Hematopoietic multipotent progenitor cell treated with erythropoietin and hydrocortisone succinate and interleukin-3 and kit ligand, for 15 days (in vitro differentiated cells): ENCODE measurements around the gene FAM171A2.
"Not testable (repeated sequence)": the region's sequence is repeated elsewhere in the genome, so short reads cannot be mapped to it uniquely, and the experiment has no call there.

Experiments used
- DNase-seq: peaks from one replicate; pipeline ENCODE4 v3.0.0-alpha.2; 2015; ENCODE audit warnings: low spot score

Gene FAM171A2

DNA sequence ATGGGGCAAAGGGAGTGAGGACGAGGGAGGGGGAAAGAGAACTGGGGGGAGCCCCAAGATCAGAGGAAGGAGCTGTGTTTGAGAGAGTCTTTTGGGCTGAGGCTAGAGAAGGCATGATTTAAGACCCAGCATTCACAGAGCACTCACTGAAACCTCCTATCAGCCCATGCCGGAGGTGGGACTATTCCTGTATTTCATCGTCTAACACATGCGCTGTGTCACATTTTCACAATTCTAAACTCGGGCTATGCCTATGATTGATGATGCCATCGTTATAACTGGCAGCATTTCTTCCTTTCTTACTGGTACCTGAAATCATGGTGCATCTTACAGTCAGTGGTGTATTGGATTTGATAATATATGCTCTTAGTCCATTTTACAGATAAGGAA lies 3.5 kb downstream of the FAM171A2 start:
- DNase-seq, result no peak

DNA sequence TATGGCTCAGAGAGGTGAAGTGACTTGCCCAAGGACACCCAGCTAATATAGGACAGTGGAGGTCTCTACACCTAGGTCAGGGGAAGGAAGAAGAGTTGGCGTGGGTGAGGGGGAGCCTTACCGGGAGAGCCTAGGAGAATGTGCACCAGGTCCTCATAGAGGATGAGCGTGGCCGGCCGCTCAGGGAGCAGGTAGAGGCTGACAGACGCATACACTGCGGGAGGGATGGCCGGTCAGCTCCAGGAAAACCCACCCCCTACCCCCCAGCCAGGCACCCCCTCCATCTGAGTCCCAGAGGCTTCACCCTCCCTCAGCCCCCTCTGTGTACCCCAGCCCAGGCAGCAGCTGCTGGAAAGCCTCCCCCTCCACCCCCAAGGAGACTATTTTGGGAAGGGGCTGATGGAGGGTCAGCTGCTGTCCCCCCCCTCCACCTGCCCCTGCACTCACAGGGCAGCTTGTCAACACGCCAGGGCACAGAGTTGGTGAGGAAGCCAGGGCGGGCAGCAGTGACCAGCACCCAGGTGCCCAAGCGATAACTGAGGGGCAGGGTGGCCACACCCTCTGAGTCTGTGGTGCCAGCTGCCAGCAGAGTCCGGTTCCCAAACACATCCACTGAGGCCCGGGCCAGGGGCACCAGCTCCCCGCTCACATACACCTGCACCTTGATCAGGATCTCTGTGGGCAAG lies 4.1 kb downstream of the FAM171A2 start:
- DNase-seq, result no peak

DNA sequence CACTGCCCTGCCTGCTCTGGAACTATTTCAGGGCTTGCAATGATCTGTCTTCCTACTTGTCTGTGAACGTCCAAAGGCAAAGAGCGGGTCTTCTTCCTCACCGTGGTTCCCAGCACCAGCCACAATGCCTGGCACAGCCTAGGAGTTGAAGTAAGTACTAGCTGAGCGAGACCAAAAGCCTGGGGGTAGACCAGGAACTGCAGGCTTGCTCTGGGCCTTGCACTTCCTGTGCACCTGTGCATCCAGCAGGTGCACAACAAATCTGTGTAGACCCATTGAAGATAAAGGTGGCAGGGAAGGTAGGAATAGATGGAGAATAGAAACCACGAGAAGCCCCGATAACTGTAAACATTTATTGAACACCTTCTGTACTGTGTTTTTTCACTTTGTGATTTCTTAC lies 4.6 kb downstream of the FAM171A2 start:
- no peak for DNase-seq

DNA sequence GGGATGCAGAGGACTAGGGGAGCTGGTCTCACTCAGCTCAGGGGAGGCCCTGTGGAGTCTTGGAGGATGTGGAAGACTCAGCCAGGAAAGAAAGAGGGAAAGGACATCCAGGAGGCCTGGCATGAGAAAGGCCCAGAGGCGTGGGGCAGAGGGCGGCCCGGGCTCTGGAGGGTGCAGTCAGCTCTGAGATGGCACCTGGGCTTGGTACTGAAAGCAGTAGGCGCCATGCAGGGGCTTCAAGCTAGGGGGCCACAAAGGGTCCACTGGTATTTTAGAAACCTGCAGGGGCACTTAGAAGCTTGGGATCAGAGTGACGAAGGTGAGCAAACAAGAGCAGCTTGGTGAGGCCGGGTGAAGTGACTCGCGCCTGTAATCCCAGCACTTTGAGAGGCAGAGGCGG lies 5.6 kb downstream of the FAM171A2 start:
- DNase-seq, result no peak

DNA sequence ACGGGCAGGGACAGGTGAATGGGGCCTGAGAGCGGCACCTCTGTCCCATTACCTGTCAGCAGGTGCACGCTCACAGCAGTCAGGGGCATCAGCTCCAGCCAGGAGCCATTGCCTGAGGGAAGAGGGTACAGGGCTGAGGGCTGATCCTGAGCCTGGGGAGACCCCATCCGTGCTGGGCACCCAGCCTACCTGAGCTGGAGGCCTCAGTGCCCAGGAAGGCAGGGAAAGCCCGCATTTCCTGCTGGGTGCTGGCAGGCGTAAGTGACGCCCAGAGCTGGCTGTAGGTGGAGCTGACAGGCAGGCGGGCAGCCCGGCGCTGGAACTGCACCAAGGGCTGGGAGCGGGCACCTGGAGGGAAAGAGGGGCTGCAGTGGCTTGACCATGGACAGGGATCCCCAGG lies 7.4 kb downstream of the FAM171A2 start:
- DNase-seq, result no peak

DNA sequence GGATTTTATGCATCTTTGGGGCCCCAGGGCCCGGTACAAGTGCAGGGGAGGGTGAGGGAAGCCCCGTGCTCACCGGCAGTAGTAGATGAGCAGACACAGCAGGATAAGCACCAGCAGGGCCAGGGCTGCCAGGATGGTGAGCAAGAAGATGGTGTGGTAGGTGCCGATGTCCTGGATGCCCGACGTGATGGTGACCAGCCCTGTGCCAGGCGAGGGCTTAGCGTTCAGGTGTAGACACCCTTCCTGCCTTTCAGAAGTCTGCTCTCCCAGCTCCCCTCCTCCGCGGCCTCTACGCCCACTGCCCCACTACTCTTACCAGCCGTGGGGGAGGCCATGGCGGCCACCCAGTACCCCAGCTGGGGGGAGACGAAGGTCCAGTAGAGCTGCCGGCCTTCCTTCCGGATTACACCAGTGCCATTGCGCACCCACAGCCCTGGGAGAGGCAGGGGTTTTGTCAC lies 8.0 kb downstream of the FAM171A2 start:
- DNase-seq, result no peak

DNA sequence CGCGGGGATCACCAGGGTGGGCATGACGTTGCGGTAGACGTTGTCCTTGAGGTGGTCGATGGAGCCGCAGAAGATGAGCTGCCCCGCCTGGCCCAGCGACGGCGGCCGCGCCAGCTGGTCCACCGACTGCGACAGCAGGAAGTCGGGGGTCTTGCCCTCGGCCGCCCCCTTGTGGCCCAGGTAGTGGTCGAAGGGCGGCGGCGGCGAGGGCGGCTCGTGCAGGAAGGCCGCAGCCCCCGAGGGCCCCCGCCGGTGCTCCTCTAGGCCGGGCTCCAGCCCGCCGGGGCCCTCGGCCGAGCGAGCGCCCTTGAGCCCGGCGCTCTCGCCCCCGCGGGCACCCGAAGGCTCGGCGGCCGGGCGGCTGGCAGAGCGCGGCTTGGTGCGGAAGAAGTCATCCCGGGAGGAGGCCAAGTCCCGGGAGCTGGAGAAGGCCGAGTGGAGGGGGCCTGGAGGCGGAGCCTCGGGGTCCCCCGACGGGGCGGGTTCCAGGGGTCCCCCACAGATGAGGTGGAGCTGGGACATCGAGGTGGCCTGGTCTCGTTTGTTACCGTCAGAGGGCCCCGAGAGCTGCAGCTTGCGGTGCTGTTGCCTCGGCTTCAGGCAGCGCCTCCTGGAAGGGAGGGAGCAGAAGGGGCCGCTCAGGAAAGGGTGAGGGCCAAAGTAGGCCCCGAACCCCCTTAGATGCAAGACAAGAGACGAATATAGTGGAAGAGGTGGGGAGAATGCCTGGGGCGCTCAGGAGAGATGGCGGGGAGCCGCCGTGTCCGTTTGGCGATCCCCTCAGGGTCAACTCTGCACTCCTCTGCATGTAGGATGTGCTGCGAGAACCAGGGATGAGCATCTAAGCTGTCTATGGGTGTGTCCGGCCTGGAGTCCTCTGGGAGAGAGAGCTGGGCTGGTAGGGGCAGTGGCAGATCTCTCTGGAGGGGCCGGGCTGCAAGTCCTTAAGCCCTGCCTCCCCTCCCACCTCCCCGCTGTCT lies 8.8 kb downstream of the FAM171A2 start:
- DNase-seq, result peak; percentile 30

DNA sequence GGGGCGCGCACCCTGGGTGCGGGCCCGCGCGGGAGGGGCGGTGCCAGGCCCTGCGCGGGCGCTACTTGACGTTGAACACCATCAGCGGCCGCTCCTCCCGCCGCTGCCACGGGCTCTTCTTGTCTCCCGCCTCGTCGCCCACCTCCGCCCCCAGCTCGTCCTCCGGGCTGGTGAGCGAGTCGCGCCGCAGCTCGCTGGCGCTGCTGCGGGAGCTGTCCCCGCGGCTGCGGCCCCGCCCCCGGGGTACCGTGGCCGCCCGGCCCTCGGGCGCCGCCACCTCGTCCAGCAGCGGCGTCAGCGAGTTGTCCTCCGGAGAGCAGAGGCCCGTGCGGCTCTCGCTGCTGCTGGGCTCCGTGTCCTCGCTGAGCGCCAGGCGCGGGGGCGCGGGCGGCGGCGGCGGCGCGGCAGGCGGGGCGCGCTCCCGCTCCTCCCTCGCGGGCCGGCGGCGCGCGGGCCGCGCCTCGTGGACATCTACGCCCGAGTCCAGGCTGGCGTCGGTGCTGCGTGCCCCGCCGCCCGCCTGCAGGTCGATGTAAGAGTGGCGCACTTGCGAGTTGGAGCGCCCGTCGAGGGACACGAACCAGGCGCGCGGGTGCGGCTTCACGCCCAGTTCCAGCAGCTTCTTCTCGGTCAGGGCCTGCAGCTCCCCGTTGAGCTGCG lies 9.9 kb downstream of the FAM171A2 start:
- DNase-seq, result no peak

DNA sequence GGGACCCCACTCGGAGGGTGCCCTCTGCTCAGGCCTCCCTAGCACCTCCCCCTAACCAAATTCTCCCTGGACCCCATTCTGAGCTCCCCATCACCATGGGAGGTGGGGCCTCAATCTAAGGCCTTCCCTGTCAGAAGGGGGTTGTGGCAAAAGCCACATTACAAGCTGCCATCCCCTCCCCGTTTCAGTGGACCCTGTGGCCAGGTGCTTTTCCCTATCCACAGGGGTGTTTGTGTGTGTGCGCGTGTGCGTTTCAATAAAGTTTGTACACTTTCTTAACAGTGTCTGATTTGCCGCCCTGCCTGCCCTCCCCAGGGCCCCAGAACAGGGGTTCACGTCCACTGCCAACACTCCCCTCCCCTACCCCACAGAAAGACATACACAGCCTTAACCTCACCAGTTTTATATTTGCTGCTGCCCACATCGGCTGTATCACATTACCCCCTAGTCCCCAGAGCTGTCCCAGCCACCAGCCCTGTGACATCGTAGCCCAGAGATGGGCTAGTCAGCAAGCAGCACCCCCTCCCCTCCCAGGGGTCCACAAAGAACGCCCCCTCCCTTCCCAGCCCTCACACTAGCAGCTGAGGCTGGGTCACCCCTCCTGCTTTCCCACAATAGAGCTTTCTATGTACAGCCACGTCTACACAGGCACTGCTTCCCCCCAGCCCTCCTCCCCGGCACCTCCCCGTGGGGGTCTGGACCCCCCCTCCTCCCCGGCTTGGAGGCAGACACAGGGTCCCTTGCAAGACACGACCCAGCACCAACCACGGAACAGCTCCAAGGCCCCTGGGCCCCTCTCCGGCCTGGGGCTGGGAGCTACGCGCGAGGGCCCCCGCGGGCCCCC lies 10.6 kb downstream of the FAM171A2 start:
- DNase-seq, result no peak

DNA sequence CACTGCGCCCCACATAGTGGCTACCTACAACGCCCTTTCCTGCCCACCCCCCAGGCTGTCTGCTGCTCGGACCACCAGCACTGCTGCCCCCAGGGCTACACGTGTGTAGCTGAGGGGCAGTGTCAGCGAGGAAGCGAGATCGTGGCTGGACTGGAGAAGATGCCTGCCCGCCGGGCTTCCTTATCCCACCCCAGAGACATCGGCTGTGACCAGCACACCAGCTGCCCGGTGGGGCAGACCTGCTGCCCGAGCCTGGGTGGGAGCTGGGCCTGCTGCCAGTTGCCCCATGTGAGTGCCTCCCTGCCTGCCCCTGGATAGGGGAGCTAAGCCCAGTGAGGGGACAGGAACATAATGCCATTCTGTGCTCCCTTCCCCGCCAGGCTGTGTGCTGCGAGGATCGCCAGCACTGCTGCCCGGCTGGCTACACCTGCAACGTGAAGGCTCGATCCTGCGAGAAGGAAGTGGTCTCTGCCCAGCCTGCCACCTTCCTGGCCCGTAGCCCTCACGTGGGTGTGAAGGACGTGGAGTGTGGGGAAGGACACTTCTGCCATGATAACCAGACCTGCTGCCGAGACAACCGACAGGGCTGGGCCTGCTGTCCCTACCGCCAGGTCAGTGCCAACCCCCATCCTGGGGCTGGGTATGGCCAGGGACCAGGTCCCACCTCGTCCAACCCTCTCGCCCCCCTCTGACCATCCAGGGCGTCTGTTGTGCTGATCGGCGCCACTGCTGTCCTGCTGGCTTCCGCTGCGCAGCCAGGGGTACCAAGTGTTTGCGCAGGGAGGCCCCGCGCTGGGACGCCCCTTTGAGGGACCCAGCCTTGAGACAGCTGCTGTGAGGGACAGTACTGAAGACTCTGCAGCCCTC lies 11.5 kb downstream of the FAM171A2 start:
- DNase-seq, result no peak

DNA sequence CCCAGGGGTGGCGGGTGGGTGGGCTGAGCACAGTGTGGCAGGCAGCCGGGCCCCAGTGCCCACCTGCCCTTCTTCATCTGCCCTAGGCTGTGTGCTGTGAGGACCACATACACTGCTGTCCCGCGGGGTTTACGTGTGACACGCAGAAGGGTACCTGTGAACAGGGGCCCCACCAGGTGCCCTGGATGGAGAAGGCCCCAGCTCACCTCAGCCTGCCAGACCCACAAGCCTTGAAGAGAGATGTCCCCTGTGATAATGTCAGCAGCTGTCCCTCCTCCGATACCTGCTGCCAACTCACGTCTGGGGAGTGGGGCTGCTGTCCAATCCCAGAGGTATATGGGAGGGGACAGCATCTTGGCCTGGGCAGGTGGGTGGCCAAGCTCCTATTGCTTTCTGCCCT lies 12.2 kb downstream of the FAM171A2 start:
- no peak for DNase-seq

DNA sequence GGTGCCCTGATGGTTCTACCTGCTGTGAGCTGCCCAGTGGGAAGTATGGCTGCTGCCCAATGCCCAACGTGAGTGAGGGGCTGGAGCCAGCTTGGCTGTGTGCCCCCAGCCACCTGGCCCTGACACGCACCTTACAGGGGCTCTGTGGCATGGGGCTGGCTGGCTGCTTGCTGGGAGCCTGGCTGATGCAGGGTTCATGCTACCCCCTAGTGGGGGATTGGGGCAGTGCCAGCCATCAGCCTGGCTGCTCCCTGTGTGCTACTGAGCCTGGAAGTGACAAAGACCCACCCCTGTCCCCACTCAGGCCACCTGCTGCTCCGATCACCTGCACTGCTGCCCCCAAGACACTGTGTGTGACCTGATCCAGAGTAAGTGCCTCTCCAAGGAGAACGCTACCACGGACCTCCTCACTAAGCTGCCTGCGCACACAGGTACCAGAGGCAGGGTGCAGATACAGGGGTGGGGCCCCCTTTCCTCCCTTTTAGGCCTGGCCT lies 12.9 kb downstream of the FAM171A2 start:
- DNase-seq, result peak; percentile 81

DNA sequence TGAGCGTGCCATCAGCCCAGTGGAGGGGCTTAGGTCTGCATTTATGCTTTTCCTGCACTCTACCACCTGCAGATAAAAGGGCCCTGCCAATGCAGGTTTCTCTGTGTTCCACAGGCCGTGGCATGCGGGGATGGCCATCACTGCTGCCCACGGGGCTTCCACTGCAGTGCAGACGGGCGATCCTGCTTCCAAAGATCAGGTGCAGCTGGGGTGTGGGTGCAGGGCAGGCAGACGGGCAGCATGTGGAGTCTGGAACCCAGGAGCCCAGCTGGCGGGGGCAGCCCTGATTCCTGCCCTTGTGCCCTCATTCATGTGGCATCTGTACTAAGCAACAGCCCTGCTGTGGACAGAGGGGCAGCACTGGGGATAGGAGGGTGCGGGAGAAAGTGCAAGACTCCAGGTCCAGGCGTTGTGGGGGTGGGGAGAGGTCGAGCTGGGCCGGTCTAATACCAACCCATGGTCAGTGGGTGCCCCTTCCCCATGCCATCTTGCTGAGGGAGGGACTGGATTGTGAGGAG lies 14.0 kb downstream of the FAM171A2 start:
- DNase-seq, result no peak

DNA sequence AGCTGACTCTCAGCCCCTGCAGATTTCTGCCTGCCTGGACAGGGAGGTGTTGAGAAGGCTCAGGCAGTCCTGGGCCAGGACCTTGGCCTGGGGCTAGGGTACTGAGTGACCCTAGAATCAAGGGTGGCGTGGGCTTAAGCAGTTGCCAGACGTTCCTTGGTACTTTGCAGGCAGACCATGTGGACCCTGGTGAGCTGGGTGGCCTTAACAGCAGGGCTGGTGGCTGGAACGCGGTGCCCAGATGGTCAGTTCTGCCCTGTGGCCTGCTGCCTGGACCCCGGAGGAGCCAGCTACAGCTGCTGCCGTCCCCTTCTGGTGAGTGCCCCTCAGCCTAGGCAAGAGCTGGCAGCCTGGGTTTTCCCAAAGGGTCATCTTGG lies 14.7 kb downstream of the FAM171A2 start:
- DNase-seq, result no peak

DNA sequence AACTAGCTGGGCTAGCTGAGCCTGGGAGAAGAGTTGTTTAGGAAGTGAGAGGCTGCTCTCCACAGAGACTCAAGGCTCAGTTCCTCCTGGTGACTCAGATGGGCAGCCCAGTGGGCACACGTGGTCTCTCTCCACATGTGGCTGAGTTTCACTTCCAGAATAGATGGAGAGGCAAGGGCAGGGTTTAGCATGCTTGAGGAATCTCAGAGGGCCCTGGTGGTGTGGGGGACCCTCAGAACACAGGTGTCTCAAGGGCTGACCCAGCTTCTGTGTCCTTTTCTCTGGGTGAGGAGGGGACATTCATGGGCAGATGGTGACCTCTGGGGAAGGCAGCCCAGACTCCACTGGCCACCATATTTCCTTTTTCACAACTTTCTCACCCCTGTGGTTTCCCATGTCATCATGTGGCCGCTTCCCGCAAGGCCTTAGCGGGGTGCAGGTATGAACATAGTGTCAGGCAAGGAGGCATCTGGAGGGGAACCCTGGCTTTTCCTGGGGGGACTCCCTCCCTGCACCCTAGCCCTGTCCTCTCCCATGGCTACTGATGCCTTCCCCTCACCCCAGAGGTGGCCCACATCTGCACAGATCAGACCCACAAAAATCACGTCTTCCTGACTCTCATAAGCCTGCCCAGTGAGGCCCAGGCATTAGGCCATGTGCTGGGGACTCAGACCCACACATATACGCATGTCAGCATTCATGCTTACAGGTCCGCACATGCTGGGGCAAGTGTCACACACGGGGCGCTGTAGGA lies 15.2 kb downstream of the FAM171A2 start:
- DNase-seq, result no peak

DNA sequence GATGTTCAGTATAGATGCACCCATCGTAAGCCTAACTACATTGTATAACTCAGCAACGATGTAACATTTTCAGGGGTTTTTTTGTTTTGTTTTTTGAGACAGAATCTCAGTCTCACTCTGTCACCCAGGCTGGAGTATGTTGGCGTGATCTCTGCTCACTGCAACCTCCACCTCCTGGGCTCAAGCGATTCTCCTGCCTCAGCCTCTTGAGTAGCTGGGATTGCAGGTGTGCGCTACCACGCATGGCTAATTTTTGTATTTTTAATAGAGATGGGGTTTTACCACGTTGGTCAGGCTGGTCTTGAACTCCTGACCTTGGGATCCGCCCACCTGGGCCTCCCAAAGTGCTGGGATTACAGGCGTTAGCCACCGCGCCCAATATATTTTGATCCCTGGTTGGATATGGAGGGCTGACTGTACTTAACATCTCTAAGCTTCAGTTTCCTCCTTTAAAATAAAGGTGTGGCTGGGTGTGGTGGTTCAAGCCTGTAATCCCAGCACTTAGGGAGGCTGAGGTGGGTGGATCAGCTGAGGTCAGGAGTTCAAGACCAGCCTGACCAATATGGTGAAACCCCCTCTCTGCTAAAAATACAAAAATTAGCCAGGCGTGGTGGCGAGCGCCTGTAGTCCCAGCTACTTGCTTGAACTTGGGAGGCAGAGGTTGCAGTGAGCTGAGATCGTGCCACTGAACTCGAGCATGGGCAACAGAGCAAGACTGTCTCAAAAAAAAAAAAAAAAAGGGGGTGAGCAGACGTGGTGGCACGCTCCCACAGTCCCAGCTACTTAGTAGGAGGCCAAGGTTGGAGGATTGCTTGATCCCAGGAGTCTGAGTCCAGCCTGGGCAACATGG lies 16.2 kb downstream of the FAM171A2 start:
- not testable (repeated sequence) for DNase-seq

DNA sequence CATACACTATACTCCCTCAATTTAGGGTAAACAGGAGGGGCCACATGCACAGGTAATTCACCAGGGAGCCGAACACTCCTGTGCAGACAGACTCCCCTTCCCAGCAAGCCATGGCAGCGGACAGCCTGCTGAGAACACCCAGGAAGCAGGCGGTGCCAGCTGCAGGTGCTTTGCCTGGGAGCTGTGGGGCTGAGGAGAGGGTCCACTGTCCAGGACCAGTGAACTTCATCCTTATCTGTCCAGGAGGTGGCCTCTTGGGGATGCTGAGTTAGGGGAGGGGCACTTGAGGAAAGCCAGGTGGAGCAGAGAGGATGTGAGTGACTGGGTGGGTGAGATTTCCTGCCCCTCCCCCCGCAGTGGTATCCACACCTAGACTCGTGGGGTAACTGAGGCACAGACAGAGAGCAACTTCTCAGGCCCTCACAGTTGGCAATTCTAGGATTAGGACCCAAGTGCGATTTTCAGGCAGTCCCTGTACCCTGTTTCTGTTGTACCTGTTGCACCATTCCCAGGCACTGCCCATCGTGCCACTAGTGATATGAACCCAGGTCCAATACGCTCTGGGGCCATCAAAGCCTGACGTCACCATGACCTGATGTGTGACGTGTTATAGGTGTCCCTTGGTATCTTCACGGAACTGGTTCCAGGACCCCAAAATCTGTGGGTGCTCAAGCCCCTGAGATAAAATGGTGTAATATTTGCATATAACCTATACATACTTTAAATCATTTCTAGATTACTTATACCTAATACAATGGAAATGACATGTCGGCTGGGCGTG lies 17.4 kb downstream of the FAM171A2 start:
- DNase-seq, result no peak

DNA sequence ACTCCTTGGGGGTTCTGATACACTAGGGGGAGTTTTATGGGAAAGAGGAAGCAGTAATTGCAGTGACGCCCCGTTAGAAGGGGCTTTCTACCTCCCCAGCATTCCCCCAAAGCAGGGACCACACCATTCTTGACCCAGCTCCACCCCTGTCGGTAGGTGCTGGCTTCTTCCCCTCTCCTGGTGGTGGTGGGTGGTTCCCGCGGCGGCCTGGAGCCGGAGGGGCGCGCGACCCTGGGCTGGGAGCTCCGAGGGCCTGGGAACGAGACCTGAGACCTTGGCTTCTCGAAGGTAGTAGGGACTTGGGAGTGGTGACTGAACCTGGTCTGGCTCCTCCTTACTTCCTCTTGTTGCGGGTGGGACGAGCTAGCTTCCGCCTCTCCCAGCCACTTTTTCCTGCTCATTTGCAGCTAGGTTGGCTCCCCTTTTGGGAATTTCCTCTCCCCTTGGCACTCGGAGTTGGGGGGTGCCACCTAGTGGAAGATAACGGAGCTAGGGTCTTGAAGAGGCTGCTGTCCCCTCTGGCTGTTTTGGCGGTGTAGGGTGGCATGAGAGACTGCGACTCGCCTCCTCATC lies 18.1 kb downstream of the FAM171A2 start:
- DNase-seq, result peak; percentile 57
